Vagina (tissue), 2 donors: Measurements from ENCODE around the gene SRGAP3.

Source experiments
- POLR2A ChIP-seq, 2 donors: fragments of 450-650 bp; IDR thresholded peaks; one replicate each; pipeline ENCODE4 v1.6.1; 2017; ENCODE audit warnings: antibody characterized with exemption in 2 of 2, mild to moderate bottlenecking in 2 of 2, moderate library complexity in 2 of 2
- POLR2AphosphoS5 ChIP-seq, 2 donors: sonication (generic); formaldehyde crosslinking; IDR thresholded peaks; one replicate each; pipeline ENCODE4 v1.9.0; 2017; ENCODE audit warnings: antibody characterized with exemption in 2 of 2, mild to moderate bottlenecking in 2 of 2, low read depth in 1 of 2; ENCODE audit not compliant: insufficient read depth in 1 of 2

DNA sequence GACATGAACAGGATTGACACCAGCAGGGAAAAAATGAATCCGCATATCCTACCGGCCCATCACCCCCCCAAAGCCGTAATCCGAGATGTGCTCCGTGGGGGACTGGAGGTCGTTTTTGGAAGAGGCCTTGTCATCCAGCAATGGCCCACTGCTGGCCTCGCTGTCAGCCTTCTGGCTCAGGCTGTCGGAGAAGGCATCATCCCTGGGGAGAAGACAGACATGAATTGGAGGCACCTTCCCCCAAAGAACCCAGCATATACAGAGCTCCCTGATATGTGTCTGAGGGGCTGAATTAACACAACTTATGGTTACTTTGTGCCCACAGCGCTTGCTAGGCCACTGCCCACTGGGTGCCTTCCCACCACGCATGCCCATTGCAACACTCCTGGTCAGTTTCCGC lies 256.6 kb downstream of the SRGAP3 start:
- TF ChIP-seq POLR2AphosphoS5 (IDR thresholded peaks at IDR 0.05; ENCODE audit: insufficient read depth in 1 of 2, low read depth in 1 of 2), result no peak
- TF ChIP-seq POLR2A (IDR thresholded peaks at IDR 0.05), result no peak
